ENCODE data around the gene DMGDH. TPM values are rescaled to one million over a fixed set of nuclear protein-coding genes. Genes with fewer than 3 reads are reported as not detected.
A peak's percentile ranks its signal among the peaks of the same experiment; 100 is the strongest.

Gene DMGDH
- total and polyA plus RNA-seq, 10 of the 15 experiments (the other 5 are each of a cell fraction or from before 2014, with no cell fraction given), result 0.22 to 1.5 (median 0.44) TPM; not detected in 3

DNA sequence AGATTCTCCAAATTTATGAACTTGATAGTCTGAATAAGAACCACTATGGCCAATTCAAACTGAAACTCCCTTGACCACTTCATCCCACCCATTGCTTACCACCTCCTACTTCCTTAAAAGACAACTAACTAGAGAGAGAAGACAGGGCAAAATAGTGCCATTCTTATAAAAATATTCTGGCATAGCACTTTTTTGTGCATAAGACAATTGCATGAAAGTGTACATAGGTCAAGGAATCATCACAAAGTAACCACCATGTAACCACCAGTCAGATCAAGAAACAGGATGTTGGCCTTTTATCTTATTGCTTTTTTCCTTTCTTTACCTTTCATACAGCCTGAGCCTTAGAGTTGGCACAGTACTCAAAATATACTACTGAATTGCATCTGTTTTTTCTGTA lies 76.3 kb downstream of the DMGDH start:
- Histone ChIP-seq H3K4me3 (no peak overlapping the region), H3K9ac (ENCODE audit: control insufficient read depth, insufficient read depth, low read length) (no peak overlapping the region), H3K79me2 (ENCODE audit: control insufficient read depth, insufficient read depth, low read length) (no peaks in the 10 kb centered on the region), H3K27me3 (replicated peaks in 1 of 2; ENCODE audit: control insufficient read depth in 2 of 2, insufficient read depth in 2 of 2, low read length in 1 of 2) (no peaks in the 10 kb centered on the region), H3K4me1 (ENCODE audit: control insufficient read depth, insufficient read depth, low read length) (peaks cover 4% of the 10 kb centered on the region; the same call in 1 of the 2 replicates), H3K9me3 (replicated peaks; ENCODE audit: control insufficient read depth, insufficient read depth, low read length) (no peaks in the 10 kb centered on the region; the same call in 2 of the 3 replicates), H3K4me2 (ENCODE audit: control insufficient read depth, insufficient read depth) (no peak overlapping the region), H3K27ac (ENCODE audit: control insufficient read depth, insufficient read depth) (no peak overlapping the region), H4K20me1 (ENCODE audit: control insufficient read depth, insufficient read depth) (no peaks in the 10 kb centered on the region), H3K36me3 (ENCODE audit: control insufficient read depth in 2 of 2, insufficient read depth in 2 of 2, low read length in 1 of 2) (no peaks in the 10 kb centered on the region), H2AFZ (ENCODE audit: control insufficient read depth, low read depth, low read length) (no peak overlapping the region)
- DNase-seq (ENCODE audit: low read depth, low spot score), result no peak
- SMC1A ChIA-PET (ENCODE audit: uncharacterized antibody, unreplicated experiment), result interaction anchor here (0.7 to 3.4 kb wide), 3 partner anchors 17 to 86 kb away, joined by 3 to 19 read pairs (median 4); no protein-coding TSS in a partner anchor
- in situ Hi-C loops (cut with MboI) (no loop called here), intact Hi-C loops (cut with micrococcal nuclease; ENCODE audit: unreplicated experiment) (no loop called here)
- RAD21 ChIA-PET (ENCODE audit: unreplicated experiment), result interaction anchor here (1.7 kb wide), 1 partner anchor 29 kb away, joined by 9 read pairs; no protein-coding TSS in a partner anchor
- TF ChIP-seq RUNX3 (IDR thresholded peaks at IDR 0.05; ENCODE audit: low read length) (peak; percentile 43), MTA2 (IDR thresholded peaks at IDR 0.05; ENCODE audit: low read depth) (peak; percentile 39; the same call in 1 of the 2 replicates), SPI1 (IDR thresholded peaks at IDR 0.05; ENCODE audit: borderline replicate concordance, insufficient read depth, low read depth, low read length) (peak; percentile 40; the same call in 1 of the 2 replicates), NFYA (IDR thresholded peaks at IDR 0.05; ENCODE audit: borderline replicate concordance, low read depth, low read length) (no peak), SIN3A (IDR thresholded peaks at IDR 0.05; ENCODE audit: low read depth, low read length) (no peak), MYB (IDR thresholded peaks at IDR 0.05; ENCODE audit: borderline replicate concordance, low read depth, low read length) (no peak), HDAC2 (IDR thresholded peaks at IDR 0.05) (no peak), IKZF2 (IDR thresholded peaks at IDR 0.05) (peak; percentile 28 to 42; a peak in 2 of 4 replicates), DPF2 (IDR thresholded peaks at IDR 0.05) (0 out of 2 replicates have a peak, but pooled peaks have one; percentile 23), POLR2A (IDR thresholded peaks at IDR 0.05; ENCODE audit: low read depth, low read length) (no peak), CBFB (IDR thresholded peaks at IDR 0.05; ENCODE audit: low read depth) (no peak), NR2F1 (conservative IDR thresholded peaks at IDR 0.05) (peak; percentile 61), JUNB (IDR thresholded peaks at IDR 0.05) (peak; percentile 32; the same call in 1 of the 2 replicates), SREBF1 (IDR thresholded peaks at IDR 0.05; ENCODE audit: low read length) (no peak), ZZZ3 (IDR thresholded peaks at IDR 0.05; ENCODE audit: control insufficient read depth, insufficient read length, low read depth) (no peak), CHD1 (IDR thresholded peaks at IDR 0.05; ENCODE audit: low read depth, low read length) (no peak), SP1 (IDR thresholded peaks at IDR 0.05; ENCODE audit: low read depth, low read length) (no peak)
- TF ChIP-seq, protein P1, sequence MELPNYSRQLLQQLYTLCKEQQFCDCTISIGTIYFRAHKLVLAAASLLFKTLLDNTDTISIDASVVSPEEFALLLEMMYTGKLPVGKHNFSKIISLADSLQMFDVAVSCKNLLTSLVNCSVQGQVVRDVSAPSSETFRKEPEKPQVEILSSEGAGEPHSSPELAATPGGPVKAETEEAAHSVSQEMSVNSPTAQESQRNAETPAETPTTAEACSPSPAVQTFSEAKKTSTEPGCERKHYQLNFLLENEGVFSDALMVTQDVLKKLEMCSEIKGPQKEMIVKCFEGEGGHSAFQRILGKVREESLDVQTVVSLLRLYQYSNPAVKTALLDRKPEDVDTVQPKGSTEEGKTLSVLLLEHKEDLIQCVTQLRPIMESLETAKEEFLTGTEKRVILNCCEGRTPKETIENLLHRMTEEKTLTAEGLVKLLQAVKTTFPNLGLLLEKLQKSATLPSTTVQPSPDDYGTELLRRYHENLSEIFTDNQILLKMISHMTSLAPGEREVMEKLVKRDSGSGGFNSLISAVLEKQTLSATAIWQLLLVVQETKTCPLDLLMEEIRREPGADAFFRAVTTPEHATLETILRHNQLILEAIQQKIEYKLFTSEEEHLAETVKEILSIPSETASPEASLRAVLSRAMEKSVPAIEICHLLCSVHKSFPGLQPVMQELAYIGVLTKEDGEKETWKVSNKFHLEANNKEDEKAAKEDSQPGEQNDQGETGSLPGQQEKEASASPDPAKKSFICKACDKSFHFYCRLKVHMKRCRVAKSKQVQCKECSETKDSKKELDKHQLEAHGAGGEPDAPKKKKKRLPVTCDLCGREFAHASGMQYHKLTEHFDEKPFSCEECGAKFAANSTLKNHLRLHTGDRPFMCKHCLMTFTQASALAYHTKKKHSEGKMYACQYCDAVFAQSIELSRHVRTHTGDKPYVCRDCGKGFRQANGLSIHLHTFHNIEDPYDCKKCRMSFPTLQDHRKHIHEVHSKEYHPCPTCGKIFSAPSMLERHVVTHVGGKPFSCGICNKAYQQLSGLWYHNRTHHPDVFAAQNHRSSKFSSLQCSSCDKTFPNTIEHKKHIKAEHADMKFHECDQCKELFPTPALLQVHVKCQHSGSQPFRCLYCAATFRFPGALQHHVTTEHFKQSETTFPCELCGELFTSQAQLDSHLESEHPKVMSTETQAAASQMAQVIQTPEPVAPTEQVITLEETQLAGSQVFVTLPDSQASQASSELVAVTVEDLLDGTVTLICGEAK (IDR thresholded peaks at IDR 0.05; ENCODE audit: borderline replicate concordance), result no peak
- TF ChIP-seq, protein P2, sequence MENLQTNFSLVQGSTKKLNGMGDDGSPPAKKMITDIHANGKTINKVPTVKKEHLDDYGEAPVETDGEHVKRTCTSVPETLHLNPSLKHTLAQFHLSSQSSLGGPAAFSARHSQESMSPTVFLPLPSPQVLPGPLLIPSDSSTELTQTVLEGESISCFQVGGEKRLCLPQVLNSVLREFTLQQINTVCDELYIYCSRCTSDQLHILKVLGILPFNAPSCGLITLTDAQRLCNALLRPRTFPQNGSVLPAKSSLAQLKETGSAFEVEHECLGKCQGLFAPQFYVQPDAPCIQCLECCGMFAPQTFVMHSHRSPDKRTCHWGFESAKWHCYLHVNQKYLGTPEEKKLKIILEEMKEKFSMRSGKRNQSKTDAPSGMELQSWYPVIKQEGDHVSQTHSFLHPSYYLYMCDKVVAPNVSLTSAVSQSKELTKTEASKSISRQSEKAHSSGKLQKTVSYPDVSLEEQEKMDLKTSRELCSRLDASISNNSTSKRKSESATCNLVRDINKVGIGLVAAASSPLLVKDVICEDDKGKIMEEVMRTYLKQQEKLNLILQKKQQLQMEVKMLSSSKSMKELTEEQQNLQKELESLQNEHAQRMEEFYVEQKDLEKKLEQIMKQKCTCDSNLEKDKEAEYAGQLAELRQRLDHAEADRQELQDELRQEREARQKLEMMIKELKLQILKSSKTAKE (IDR thresholded peaks at IDR 0.05; ENCODE audit: low read depth, poor library complexity, severe bottlenecking), result no peak
- FAIRE-seq, result peak; percentile 62
- CTCF ChIA-PET, result interaction anchor here (0.8 to 2.2 kb wide), 5 partner anchors 8 to 94 kb away, joined by 3 to 8 read pairs (median 4); partner anchors contain the start of gene ARSB
- no TSS peak for BruUV-seq (replicated peaks)
- ATAC-seq, result peak; percentile 86
- POLR2A ChIA-PET, result no interaction called here

Measured in GM12878 (cell line).